GM18858 (cell line): Measurements from ENCODE around the gene ZMYM4.

Experiments used
- ATAC-seq: cut with Tn5 transposase; IDR thresholded peaks from one replicate; pipeline ENCODE4 v1.9.1; 2021; ENCODE audit not compliant: unreplicated experiment

The ZMYM4 gene

DNA sequence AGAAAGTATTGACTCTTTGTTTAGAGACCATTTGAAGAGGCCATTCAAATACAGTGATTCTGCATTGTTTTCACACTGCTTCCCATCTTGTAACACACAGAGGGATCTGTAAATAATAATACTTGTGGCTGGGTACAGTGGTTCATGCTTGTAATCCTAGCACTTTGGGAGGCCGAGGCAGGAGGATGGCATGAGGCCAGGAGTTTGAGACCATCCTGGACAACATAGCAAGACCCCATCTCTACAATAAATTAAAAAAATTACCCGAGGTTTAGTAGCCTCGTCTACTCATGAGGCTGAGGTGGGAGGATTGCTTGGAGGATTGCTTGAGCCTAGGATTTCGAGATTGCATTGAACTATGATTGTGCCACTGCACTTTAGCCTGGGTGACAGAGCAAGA is 5.7 kb downstream of the ZMYM4 start:
- no peak for ATAC-seq

- no peak for ATAC-seq
Measured at GRCh38 chr1:35278886-35279554, 10.5 kb downstream of the ZMYM4 start.

- ATAC-seq: no peak
Measured at GRCh38 chr1:35279555-35279904, 11.0 kb downstream of the ZMYM4 start.

GRCh38 chr1:35280006-35280405 is 11.5 kb downstream of the ZMYM4 start:
- no peak for ATAC-seq

DNA sequence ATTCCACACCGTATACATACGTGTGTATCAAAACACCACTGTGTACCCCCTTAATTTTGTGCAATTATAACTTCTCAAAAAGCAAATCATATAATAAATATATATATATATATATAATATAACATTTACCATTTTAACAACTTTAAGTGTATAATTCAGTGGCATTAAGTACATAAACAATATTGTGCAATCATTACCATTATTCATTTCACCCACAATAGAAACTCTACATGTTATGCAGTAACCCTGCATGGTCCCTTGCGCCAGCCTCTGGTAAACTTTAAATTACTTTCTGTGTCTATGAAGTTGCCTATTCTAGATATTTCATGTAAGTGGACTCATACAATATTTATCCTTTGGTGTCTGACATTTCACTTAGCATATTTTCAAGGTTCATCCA is 13.1 kb downstream of the ZMYM4 start:
- no peak for ATAC-seq

GRCh38 chr1:35282172-35282571 is 13.7 kb downstream of the ZMYM4 start:
- no peak for ATAC-seq

GRCh38 chr1:35284852-35285251 is 16.3 kb downstream of the ZMYM4 start:
- no peak for ATAC-seq

GRCh38 chr1:35285771-35286606 is 17.5 kb downstream of the ZMYM4 start:
- no peak for ATAC-seq

DNA sequence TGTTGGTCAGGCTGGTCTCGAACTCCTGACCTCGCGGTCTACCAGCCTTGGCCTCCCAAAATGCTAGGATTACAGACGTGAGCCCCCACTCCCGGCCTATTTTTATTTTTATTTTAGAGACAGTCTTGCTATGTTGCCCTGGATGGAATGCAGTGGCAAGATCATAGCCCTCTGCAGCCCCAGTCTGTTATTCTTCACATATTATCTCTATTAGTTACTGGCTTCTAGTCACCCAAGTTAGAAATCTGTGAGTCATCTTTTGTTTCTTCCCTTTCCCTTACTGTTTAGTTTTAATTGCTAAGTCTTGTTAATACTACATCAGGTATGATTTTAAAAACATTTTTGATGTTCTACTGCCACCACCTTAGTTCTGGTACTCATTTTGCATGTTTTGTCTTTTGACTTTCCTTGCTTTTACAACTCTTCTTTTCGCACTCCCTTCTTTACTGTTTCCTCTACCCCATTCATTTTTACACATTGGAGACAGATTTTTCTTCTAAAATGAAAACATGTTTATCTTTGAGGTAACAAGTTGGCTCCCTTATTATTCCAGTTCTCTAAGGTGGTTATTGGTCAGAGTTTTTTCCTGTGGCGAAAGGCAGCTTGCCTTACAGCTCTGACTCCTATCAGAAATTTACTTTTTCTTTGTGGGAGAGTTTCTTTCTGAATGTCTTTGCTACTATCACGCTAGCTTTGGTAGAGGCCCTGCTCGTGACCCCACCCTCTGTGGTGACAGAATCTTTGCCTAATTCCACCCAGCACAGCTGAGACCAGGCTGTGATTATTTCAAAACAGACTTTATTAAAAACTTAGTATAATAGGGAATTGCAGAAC is 19.5 kb downstream of the ZMYM4 start:
- no peak for ATAC-seq

DNA sequence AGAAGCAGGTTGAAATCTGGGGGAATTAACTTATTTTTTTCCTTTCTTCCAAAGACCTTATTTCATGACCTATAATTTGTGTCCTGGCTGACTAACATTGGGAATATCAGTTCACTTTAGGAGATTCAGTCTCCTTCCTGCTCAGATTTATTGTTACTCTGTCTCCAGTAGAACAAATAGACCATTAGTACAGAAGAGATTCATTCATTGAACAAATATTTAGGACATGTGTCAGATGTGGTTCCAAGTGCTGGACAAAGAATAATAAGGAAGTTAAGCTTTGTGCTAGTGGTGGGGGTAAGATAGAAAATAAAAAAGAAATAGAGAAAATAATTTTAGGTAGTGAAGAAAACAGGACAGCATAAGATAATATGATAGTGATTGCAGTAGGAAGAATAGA is 20.3 kb downstream of the ZMYM4 start:
- ATAC-seq: no peak

DNA sequence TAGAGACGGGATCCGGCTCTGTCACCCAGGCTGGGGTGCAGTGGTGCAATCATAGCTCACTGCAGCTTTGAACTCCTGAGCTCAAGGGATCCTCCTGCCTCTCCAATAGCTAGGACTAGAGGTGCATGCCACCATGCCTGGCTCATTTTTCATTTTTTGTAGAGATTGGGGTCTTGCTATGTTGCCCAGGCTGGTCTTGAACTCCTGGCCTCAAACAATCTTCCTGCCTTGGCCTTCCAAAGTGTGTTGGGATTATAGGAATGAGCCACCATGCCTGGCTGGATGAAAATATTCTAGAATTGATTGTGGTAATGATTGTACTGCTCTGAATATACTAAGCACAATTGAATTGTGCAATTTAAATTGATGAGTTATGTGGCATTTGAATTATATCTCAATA is 21.9 kb downstream of the ZMYM4 start:
- no peak for ATAC-seq

GRCh38 chr1:35294809-35295208 is 26.3 kb downstream of the ZMYM4 start:
- ATAC-seq: no peak

DNA sequence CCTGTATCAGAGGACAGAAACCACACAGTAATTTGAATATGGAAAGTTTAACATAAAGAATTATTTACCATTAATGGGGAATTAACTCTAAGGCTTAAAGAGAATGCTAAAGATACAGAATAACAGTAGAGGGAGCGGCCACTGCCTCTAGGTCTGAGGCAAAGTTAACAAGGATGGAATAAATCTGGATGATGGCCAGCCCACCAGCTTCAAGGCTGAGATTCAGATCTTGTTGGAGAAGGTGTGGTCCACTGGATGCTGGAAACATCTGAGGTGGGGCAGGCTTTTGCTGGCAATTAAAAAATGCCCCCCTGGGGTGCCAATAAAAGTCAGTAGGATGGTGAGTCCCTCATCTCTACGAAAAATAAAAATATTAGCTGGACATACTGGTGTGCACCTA is 29.4 kb downstream of the ZMYM4 start:
- no peak for ATAC-seq

GRCh38 chr1:35298464-35298863 is 30.0 kb downstream of the ZMYM4 start:
- ATAC-seq: no peak

DNA sequence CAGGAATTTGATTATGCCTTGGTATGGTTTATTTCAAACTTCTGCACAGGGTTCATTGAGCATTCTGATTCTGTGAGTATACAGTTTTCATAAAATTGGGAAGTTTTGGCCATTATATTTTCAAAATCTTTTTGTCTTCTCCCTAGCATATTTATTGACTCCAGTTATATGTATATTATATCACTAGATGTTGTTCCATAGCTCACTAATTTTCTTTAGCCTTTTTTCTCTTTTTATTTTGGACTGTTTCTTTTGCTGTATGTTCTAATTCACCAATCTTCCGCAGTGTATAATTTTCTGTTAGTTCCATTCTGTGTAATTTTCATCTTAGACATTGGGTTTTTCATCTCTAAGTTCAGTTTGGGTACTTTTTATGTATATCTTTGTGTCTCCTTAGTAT is 31.9 kb downstream of the ZMYM4 start:
- no peak for ATAC-seq

- no peak for ATAC-seq
Measured at GRCh38 chr1:35301674-35302392, 33.3 kb downstream of the ZMYM4 start.

DNA sequence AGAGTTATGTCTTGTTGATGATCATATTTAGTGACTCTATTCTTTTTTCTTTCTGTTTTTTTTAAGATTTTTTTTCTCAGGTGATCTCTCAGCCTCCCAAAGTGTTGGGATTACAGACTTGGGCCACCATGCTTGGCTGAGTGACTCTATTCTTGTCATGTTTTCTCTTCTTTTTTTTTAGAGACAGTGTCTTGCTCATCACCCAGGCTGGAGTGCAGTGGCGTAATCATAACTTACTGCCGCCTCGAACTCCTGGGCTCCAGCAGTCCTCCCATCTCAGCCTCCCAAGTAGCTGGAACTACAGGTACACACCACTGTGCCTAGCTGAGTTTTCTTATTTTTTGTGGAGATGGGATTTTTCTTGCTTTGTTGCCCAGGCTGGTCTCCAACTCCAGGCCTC is 36.9 kb downstream of the ZMYM4 start:
- ATAC-seq: no peak

DNA sequence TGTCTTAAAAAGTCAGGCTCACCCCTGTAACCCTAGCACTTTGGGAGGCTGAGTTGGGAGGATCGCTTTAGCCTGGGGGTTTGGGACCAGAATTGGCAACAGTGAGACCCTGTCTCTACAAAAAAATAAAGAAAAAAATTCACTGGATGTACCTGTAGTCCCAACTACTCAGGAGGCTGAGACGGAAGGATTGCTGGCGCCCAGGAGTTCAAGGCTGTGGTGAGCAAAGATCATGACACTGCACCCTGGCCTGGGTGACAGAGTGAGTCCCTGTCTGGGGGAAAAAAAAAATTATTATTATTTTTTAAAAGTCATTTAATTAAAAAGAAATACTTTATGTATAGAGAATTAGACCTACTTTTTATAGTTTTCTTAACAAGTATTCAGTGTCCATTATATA is 47.1 kb downstream of the ZMYM4 start:
- no peak for ATAC-seq

DNA sequence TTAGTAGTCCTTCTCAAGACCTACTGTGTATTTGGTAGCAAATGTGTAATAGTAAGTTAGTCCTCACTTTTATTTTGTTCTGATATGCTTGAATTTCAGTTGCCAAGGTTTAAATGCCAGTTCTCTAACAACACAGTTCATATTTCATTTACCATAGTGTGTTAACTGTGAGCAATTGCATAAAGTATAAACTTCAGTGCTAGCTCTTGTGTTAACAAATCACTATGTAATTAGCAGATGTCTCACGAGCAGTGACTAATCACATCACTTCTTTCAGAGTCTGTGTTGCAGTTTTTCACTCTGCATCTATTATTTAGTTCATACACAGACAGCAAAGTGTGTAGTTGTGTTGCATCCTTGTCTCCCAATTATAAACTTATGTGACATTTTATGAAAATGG is 47.8 kb downstream of the ZMYM4 start:
- ATAC-seq: no peak

DNA sequence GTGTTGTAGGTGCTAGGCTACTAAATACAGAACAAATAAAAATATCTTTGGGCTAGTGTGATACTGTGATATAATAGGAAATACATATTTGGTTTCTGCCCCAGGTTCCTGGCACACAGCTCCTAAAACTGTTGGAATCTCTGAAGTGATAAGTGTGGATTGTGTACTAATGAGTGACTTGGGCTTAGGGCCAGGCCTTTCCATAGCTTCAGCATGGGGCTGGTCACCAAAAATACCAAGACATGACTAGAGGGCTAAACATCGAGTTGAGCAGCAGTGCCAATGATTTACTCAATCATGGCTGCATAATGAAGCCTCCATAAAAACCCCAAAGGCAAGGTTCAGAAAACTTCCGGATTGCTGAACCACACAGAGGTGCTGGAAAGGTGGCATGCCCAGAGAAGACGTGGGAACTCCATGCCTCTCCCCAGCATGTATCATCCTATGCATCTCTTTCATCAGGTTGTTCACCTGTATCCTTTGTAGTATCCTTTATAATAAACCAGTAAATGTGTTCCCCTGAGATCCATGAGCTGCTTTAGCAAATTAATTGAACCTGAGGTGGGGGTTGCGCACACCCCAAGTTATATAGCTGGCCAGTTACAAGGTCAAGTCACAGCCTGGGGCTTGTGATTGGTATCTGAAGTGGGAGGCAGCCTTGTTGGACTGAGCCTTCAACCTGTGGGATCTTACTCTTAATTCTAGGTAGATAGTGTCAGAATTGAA is 51.6 kb downstream of the ZMYM4 start:
- no peak for ATAC-seq

DNA sequence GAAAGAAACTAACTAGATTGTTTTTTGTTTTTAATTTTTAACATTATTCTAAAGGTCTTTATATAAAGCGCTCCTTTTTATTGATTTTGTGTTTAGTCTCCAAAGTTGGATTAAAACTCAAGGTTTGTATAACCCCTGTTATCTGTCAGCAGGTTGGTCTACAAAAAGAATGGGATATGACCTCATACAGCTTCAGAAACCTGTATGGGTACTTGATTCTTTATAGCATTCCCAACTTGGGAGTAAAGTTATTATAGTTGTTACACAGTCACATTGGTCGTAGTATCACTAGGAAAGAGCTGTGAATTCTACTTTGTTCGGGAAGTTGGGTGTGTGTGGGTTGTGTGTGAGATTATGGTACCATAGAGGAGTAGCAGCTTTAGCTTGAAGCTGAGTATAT is 52.4 kb downstream of the ZMYM4 start:
- ATAC-seq: no peak
